A204.1 (cell line): Measurements from ENCODE around the gene PURB.
"Not testable (repeated sequence)": the region's sequence is repeated elsewhere in the genome, so short reads cannot be mapped to it uniquely, and the experiment has no call there.

ENCODE experiments used
- FAIRE-seq: peaks from 2 replicates; lab custom pipeline; 2012; peaks lifted over from hg19 to GRCh38; lab: Jason Lieb, UNC

Gene PURB

GRCh38 chr7:44891372-44891771 lies 6.0 kb upstream of the PURB start:
- no peak for FAIRE-seq

GRCh38 chr7:44889086-44889781 lies 3.9 kb upstream of the PURB start:
- no peak for FAIRE-seq

DNA sequence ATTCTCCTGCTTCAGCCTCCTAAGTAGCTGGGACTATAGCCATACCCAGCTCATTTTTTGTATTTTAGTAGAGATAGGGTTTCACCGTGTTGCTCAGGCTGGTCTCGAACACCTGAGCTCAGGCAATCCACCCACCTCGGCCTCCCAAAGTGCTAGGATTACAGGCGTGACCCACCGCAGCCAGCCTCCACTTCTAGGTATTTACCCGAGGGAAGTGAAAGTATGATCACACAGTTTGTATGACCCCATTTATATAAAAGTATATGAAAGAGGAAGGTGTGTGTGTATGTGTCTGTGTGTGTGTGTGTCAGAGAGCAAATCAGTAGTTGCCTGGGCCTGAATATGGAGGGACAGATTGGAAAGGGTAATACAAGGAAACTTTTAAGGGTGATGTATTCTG lies 2.0 kb upstream of the PURB start:
- FAIRE-seq = no peak

DNA sequence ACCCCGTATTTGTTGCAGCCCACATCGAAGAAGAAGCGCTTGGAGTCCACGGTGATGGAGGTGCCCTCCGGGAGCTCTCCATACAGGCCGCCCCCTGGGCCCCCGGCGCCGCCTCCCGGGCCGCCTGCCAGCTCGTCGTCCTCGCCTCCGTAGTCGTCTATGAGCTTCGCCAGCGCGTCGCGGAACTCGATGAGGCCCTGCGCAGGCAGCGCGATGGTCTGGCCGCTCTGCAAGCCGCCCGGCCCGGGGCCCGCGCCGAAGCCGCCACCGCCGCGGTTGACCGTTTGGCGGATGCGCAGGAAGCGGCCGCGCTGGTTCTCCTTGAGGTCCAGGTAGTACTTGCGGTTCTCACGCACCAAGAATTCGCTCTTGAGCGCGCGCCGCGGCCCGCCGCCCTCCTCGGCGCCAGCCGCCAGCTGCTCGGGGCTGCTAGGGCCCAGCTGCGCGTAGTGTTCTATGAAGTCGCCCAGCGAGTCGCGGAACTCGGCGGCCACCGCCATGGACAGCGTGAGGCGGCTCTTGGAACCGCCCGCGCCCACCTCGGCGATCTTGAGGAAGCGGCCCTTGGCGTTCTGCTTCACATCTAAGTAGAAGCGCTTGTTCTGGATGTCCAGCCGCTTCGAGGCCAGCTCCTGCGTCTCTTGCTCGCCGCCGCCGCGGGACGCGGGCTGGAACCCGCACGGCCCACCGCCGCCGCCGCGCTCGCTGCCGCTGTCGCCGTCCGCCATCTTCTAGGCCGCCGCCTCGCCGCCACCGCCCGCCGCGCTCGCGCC lies 523 bp downstream of the PURB start:
- no peak for FAIRE-seq

DNA sequence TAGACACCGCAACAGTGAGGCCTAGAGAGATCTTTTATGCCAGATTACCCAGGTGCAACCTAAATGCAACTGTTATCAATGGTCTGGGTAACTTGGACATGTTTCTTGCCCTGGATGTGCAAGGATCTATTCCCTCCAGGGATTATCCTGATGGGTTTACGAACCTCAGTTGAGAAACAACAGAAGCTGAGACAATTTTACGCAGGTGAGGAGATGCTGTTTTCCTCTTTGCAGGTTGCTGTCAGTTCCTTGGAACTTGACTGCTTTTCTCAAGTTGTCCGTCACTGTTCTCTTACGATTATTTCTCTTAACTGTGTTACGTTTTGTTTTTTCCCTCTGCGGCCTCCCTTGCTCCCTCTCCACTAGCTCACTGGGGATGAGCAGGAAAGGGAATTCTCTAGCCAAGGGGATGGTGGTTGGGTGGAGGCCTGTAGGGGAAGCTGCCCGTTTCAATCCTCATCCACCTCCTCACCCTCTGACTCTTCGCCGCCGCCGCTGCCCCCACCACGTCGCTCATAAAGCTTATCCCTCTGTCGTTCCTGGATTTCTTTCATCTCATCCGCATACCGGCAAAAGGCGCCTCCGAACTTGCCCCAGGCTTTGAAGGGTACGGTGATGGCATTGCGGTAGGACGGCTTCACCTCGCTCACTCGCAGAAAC lies 1.2 kb downstream of the PURB start:
- no peak for FAIRE-seq

GRCh38 chr7:44882899-44883298 lies 2.4 kb downstream of the PURB start:
- FAIRE-seq = no peak

DNA sequence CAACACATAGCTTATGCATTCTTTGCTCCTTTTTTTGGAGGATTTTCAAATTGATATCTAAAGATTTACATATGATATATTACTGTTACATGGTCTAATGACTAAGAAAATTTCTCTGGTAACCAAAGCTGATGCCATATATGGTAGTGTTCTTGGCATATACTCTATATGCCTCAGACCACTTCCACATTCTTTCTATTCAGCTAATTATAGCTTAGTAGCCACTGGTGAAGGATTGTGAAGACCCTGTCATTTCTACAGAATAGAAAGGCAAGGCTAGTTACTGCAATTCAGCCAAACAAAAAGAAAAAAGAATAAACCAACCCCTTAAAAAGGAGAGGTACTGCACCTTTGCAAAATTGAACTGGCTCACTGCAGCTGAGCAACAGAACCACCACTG lies 3.7 kb downstream of the PURB start:
- peak; percentile 63 for FAIRE-seq

DNA sequence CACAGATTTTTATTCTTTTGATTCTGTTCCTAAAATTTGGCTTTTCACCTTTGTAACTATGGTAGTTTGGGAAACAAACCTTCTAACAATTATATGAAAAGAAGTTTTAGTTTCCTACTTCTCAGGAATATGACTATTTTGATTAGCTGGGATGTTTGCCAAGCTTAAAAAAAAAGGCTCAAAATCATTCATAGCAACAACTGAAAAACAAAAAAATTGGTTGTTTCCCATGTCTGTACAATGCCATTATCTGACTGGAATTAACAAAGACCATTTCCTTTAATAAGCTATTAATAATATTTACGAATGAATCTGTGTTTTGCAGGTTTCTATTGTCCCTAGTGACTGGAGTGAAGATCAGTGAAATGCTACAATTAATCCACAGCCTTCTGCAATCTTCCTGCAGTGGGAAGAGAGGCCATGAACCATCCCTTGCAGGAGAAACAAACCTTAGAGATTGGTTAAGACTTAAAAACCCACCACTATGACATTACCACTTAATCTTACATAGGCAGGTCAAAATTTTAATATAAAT lies 4.2 kb downstream of the PURB start:
- FAIRE-seq = no peak

GRCh38 chr7:44880317-44881018 lies 4.9 kb downstream of the PURB start:
- FAIRE-seq = no peak

GRCh38 chr7:44876393-44876792 lies 8.9 kb downstream of the PURB start:
- no peak for FAIRE-seq

DNA sequence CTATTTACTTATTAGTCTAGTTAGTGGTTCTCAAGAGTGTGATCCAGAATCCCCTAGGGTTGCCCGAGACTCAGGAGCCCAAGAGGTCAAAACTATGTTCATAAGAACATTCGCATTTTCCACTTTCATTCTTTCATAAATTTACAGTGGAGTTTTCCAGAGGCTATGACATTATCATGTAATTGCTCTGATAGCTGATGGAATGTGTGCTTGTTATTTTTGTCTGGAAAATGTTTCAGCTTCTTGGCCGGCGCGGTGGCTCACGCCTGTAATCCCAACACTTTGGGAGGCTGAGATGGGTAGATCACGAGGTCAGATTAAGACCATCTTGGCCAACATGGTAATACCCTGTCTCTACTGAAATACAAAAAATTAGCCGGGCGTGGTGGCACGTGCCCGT lies 10.1 kb downstream of the PURB start:
- no peak for FAIRE-seq

DNA sequence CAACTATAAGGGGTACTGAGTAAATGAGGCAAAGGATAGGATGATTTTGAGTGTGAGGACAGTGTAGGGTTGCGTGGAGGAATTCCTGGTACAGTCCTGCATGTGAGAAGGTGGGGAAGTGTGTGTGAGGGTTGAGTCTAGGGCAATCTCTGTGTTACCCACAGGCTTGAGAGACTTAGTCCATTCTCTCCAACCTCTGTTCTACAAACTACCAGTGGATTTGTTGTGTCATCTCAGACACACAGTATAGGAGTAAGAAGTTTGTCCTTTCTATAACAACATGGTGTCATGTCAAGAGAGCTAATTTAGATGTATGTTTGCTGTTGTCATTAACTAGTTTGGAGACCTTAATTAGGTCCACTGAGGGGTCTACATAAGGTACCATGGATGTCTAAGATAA lies 12.5 kb downstream of the PURB start:
- no peak for FAIRE-seq

DNA sequence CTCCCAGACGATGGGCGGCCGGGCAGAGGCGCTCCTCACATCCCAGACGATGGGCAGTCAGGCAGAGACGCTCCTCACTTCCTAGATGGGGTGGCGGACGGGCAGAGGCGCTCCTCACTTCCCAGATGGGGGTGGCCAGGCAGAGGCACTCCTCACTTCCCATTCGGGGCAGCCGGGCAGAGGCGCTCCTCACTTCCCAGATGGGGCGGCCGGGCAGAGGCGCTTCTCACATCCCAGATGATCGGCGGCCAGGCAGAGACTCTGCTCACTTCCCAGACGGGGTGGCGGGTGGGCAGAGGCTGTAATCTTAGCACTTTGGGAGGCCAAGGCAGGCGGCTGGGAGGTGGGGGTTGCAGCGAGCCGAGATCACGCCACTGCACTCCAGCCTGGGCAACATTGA lies 13.4 kb downstream of the PURB start:
- not testable (repeated sequence) for FAIRE-seq

DNA sequence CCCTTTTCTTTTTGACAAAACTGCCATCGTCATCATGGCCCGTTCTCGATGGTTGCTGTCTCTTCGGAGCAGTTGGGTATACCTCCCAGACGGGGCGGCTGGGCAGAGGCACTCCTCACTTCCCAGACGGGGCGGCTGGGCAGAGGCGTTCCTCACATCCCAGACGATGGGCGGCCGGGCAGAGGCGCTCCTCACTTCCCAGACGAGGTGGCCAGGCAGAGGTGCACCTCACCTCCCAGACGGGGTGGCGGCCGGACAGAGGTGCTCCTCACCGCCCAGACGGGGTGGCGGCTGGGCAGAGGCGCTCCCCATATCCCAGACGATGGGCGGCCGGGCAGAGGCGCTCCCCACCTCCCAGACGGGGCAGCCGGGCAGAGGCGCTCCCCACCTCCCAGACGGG lies 14.6 kb downstream of the PURB start:
- FAIRE-seq = not testable (repeated sequence)

DNA sequence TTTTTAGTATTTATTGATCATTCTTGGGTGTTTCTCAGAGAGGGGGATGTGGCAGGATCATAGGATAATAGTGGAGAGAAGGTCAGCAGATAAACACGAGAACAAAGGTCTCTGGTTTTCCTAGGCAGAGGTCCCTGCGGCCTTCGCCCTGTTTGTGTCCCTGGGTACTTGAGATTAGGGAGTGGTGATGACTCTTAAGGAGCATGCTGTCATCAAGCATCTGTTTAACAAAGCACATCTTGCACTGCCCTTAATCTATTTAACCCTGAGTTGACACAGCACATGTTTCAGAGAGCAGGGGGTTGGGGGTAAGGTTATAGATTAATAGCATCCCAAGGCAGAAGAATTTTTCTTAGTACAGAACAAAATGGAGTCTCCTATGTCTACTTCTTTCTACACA lies 15.0 kb downstream of the PURB start:
- FAIRE-seq = not testable (repeated sequence)

DNA sequence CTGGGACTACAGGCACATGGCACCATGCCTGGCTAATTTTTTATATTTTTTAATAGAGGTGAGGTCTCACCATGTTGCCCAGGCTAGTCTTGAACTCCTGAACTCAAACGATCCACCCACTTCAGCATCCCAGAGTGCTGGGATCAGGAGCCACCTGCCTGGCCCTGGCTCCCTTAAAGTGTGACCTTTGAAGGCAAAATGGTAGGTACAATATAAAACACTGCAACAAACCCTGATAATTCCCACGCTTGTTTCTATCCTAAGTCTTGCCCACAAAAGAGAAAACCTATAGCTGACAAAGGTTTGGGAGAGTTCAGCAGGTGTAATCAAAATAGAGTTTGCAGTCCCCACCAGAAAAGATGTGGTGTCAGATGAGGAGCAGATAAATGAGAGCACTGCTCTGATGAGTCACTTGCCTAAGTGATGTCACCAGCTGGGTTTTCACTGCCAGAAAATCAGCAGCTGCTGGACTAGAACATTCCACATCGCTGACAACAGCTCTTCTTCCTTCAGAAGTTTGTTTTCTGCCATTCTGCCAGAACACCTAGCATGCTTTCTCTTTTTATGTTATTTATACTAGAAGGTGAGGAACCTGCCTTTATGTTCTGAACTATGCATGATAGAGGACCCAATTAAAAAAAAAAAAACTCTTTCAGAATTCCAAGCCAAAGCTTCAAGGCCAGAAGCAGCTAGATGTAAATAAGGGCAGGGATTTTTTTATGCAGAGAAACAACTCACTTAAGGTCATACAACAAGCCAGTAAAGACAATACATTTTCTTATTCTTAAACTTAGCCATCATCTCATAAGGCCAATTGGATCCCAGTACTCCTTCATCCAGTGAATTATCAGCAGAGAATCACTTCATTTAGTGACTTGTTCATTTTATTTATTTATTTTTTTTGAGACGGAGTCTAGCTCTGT lies 18.0 kb downstream of the PURB start:
- FAIRE-seq = no peak

DNA sequence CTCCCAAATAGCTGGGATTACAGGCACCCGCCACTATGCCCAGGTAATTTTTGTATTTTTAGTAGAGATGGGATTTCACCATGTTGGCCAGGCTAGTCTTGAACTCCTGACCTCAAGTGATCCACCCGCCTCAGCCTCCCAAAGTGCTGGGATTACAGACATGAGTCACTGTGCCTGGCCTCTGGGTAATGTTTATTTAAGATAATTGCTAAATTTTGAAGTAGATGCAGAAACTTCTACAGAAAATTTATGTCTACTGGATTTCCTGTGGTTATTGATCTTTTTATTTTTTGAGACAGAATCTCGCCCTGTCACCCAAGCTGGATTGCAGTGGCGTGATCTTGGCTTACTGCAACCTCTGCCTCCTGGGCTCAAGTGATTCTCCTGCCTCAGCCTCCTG lies 23.4 kb downstream of the PURB start:
- not testable (repeated sequence) for FAIRE-seq

DNA sequence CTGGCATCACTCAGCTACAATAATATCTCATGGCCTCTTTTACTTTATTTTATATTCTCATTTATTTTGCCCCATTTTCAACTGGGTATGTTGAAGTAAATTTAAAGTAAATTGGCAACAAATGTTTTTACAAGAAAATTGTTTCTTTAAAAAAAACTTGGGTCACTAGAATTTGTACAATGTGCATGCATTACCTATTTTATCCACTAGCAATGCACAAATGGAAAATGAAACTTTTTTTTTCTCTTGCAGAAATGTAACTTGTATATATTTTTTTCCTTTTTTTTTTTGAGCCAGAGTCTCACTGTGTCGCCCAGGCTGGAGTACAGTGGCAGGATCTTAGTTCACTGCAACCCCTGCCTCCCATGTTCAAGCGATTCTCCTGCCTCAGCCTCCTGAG lies 27.2 kb downstream of the PURB start:
- peak; percentile 94 for FAIRE-seq

DNA sequence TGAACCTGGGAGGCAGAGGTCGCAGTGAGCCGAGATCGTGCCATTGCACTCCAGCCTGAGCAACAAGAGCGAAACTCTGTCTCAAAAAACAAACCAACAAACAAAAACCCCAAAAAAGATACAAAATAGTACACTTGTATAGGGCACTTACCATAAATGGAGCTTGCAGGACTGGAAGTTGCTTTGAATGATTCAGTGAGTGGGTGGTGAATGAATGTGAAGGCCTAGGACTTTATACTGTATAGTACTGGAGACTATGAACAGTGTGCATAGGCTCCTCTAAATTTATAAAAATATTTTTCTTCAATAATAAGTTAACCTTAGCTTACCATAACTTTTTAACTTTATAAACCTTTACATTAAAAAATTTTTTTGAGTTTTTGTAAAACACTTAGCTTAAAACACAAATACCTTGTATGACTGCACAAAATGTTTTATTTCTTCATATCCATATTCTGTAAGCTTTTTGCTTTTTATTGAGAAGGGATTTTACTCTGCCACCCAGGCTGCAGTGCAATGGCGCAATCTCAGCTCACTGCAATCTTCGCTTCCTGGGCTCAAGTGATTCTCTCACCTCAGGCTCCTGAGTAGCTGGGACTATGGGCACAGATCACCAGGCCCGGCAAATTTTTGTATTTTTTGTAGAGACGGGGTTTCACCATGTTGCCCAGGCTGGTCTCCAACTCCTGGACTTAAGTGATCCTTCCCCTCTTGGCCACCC lies 30.5 kb downstream of the PURB start:
- no peak for FAIRE-seq

DNA sequence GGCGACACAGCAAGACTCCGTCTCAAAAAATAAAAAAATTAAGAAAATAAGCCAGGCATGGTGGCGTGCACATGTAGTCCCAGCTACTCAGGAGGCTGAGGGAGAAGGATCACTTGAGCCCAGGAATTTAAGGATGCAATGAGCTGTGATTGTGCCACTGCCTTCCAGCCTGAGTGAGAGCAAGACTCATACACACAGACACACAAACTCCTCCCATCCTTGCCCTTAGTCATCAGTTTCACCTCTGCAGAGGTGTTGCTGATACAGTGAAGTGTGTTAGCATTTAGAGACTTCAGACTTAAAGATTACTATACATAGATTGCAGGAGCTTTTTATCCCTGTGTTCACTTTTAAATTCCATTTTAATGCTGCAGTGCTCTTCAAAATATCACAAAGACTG lies 31.9 kb downstream of the PURB start:
- no peak for FAIRE-seq

- no peak for FAIRE-seq
These were observed 32.7 kb downstream of the PURB start for GRCh38 chr7:44852590-44852989.
